ENCODE data around the gene TRABD2A. TPM values are rescaled to one million over a fixed set of nuclear protein-coding genes. Genes with fewer than 3 reads are reported as not detected.

TRABD2A gene
- total RNA-seq, 1 experiment from 2014 or later, result 1.7 TPM

GRCh38 chr2:84816426-84817026 lies 64.4 kb downstream of the TRABD2A start:
- H3K4me1 Mint-ChIP-seq, result peaks cover 0 to 3% of the 10 kb centered on the region in 2 experiments; a peak in 1 of 4 replicates
- H4K20me1 ChIP-seq (ENCODE audit: control insufficient read depth, insufficient read depth, insufficient read length), result no peaks in the 10 kb centered on the region
- no peak overlapping the region for H3K14ac ChIP-seq (ENCODE audit: insufficient read depth, low read length)
- no peak overlapping the region for H2BK12ac ChIP-seq (ENCODE audit: insufficient read length, low read depth, low read length)
- H2BK20ac ChIP-seq (ENCODE audit: low read depth, low read length, poor library complexity, severe bottlenecking), result no peak overlapping the region
- H3K27ac Mint-ChIP-seq, result no peak overlapping the region; a peak in 1 of 7 replicates
- H2BK15ac ChIP-seq (ENCODE audit: low read depth, low read length), result no peak overlapping the region
- H3K4me2 ChIP-seq (ENCODE audit: insufficient read depth, insufficient read length, low read length), result no peak overlapping the region
- no peak overlapping the region for H2AK5ac ChIP-seq (ENCODE audit: insufficient read length, low read length)
- no CpG with 5 or more reads among the region's 6 CpGs for WGBS (ENCODE audit: extremely low coverage, insufficient read length, low lambda C conversion rate)
- no peak overlapping the region for H2BK5ac ChIP-seq (ENCODE audit: insufficient read length, low read length)
- H4K5ac ChIP-seq (ENCODE audit: insufficient read length, low read depth, low read length), result no peak overlapping the region
- no peak overlapping the region for H4K91ac ChIP-seq (ENCODE audit: insufficient read length, low read depth, low read length)
- no peak overlapping the region for H2BK120ac ChIP-seq (ENCODE audit: low read depth, low read length, poor library complexity, severe bottlenecking)
- no peaks in the 10 kb centered on the region for H3K79me2 ChIP-seq (ENCODE audit: insufficient read depth, low read length)
- no peaks in the 10 kb centered on the region for H3K9me3 Mint-ChIP-seq
- H3K79me1 ChIP-seq (ENCODE audit: insufficient read depth, low read depth, low read length, poor library complexity, severe bottlenecking), result no peaks in the 10 kb centered on the region
- H3T11ph ChIP-seq (ENCODE audit: low read length), result no peak overlapping the region
- H2AFZ ChIP-seq (ENCODE audit: low read length), result no peak overlapping the region
- H3K27me3 ChIP-seq (ENCODE audit: insufficient read depth, low read length), result no peaks in the 10 kb centered on the region
- TF ChIP-seq, protein P1, sequence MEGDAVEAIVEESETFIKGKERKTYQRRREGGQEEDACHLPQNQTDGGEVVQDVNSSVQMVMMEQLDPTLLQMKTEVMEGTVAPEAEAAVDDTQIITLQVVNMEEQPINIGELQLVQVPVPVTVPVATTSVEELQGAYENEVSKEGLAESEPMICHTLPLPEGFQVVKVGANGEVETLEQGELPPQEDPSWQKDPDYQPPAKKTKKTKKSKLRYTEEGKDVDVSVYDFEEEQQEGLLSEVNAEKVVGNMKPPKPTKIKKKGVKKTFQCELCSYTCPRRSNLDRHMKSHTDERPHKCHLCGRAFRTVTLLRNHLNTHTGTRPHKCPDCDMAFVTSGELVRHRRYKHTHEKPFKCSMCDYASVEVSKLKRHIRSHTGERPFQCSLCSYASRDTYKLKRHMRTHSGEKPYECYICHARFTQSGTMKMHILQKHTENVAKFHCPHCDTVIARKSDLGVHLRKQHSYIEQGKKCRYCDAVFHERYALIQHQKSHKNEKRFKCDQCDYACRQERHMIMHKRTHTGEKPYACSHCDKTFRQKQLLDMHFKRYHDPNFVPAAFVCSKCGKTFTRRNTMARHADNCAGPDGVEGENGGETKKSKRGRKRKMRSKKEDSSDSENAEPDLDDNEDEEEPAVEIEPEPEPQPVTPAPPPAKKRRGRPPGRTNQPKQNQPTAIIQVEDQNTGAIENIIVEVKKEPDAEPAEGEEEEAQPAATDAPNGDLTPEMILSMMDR (conservative IDR thresholded peaks at IDR 0.05), result no peak
- H3K4me1 ChIP-seq (ENCODE audit: insufficient read depth, low read length), result no peaks in the 10 kb centered on the region
- H3K9ac ChIP-seq (ENCODE audit: extremely low read depth, insufficient read length, low read length), result no peak overlapping the region
- H3K18ac ChIP-seq (ENCODE audit: insufficient read length, low read depth, low read length), result no peak overlapping the region
- H3K4me3 Mint-ChIP-seq, result no peak overlapping the region
- H3K9me3 ChIP-seq (ENCODE audit: control insufficient read depth, low read depth, low read length), result no peaks in the 10 kb centered on the region
- H3K56ac ChIP-seq (ENCODE audit: insufficient read length, low read depth, low read length), result no peak overlapping the region
- H3K36me3 Mint-ChIP-seq (ENCODE audit: insufficient read depth in 1 of 3, low read depth in 3 of 3), result no peaks in the 10 kb centered on the region
- no peak overlapping the region for H3K27ac ChIP-seq (ENCODE audit: insufficient read length, low read depth, low read length)
- H4K8ac ChIP-seq (replicated peaks; ENCODE audit: insufficient read length, low read depth, low read length), result no peak overlapping the region
- peaks cover 12% of the 10 kb centered on the region for H3K27me3 Mint-ChIP-seq (ENCODE audit: low read depth)
- no peak overlapping the region for H3K4ac ChIP-seq (ENCODE audit: low read depth, low read length)
- no peak for DNase-seq
- no peaks in the 10 kb centered on the region for H3K23me2 ChIP-seq (ENCODE audit: insufficient read length, low read depth, low read length, poor library complexity, severe bottlenecking)
- no peak overlapping the region for H3K23ac ChIP-seq (ENCODE audit: insufficient read length, low read depth, low read length)
